ENCODE measurements around the gene HEY2.

Gene HEY2

GRCh38 chr6:125739364-125739763, 10.1 kb upstream of the HEY2 start:
- H3K79me2 ChIP-seq (ENCODE audit: insufficient read depth, low read length) = no peaks in the 10 kb centered on the region
- H3K36me3 ChIP-seq (ENCODE audit: insufficient read depth, low read length) = no peaks in the 10 kb centered on the region
- no peak overlapping the region for H3K9ac ChIP-seq (ENCODE audit: low read depth, low read length, poor library complexity, severe bottlenecking)
- no peak overlapping the region for H3K4me2 ChIP-seq (ENCODE audit: low read depth, low read length, poor library complexity, severe bottlenecking)
- no peak overlapping the region for H2AFZ ChIP-seq (ENCODE audit: low read length)
- no peaks in the 10 kb centered on the region for H4K20me1 ChIP-seq (ENCODE audit: insufficient read depth, low read length, poor library complexity, severe bottlenecking)
- peaks cover 4% of the 10 kb centered on the region for H3K27me3 ChIP-seq (ENCODE audit: insufficient read depth, low read length, poor library complexity, severe bottlenecking)
- H3K9me2 ChIP-seq (replicated peaks; ENCODE audit: low read depth, low read length) = no peaks in the 10 kb centered on the region
- no peaks in the 10 kb centered on the region for H3K9me3 ChIP-seq (ENCODE audit: insufficient read depth, low read depth, low read length)
- no peaks in the 10 kb centered on the region for H3F3A ChIP-seq (ENCODE audit: low read depth)
- TF ChIP-seq CTCF (conservative IDR thresholded peaks at IDR 0.05; ENCODE audit: low read length) (no peak), EZH2phosphoT487 (IDR thresholded peaks at IDR 0.05; ENCODE audit: borderline replicate concordance) (no peak)
- H3K4me1 ChIP-seq (ENCODE audit: insufficient read depth, low read length, poor library complexity, severe bottlenecking) = no peaks in the 10 kb centered on the region
- H3K4me3 ChIP-seq (ENCODE audit: low read length, poor library complexity, severe bottlenecking) = no peak overlapping the region

- TF ChIP-seq CTCF (conservative IDR thresholded peaks at IDR 0.05; ENCODE audit: low read length) = no peak
- no peak for TF ChIP-seq EZH2phosphoT487 (IDR thresholded peaks at IDR 0.05; ENCODE audit: borderline replicate concordance)
- H3K27me3 ChIP-seq (ENCODE audit: insufficient read depth, low read length, poor library complexity, severe bottlenecking) = peaks cover 4% of the 10 kb centered on the region
Observed at GRCh38 chr6:125741336-125741735, 8.1 kb upstream of the HEY2 start.

DNA sequence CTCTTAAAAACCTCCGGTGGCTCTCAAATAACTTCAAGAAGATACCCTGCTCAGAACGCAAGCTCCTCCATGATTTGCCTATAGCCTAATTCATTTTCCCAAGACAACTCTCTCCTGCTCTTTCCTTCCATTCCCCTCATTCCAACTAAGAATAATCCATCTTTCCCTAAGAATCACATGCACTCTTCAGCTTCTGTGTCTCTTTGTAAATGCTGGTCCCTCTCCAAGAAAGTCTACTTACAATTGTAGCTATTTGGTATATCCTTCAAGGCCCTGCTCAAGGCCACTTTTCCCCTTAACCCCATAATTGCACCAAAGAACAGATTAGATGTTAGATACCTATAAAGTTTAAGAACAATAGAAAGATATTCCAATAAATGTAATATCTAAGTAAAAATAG, 7.4 kb upstream of the HEY2 start:
- H2AFZ ChIP-seq (ENCODE audit: low read length) = no peak overlapping the region
- no peak overlapping the region for H3K9ac ChIP-seq (ENCODE audit: low read depth, low read length, poor library complexity, severe bottlenecking)
- H3F3A ChIP-seq (ENCODE audit: low read depth) = no peaks in the 10 kb centered on the region
- no peak for TF ChIP-seq CTCF (conservative IDR thresholded peaks at IDR 0.05; ENCODE audit: low read length)
- no peak for TF ChIP-seq EZH2phosphoT487 (IDR thresholded peaks at IDR 0.05; ENCODE audit: borderline replicate concordance)
- H4K20me1 ChIP-seq (ENCODE audit: insufficient read depth, low read length, poor library complexity, severe bottlenecking) = no peaks in the 10 kb centered on the region
- H3K79me2 ChIP-seq (ENCODE audit: insufficient read depth, low read length) = no peaks in the 10 kb centered on the region
- peaks cover 4% of the 10 kb centered on the region for H3K27me3 ChIP-seq (ENCODE audit: insufficient read depth, low read length, poor library complexity, severe bottlenecking)
- H3K9me3 ChIP-seq (ENCODE audit: insufficient read depth, low read depth, low read length) = no peaks in the 10 kb centered on the region
- no peak overlapping the region for H3K4me2 ChIP-seq (ENCODE audit: low read depth, low read length, poor library complexity, severe bottlenecking)
- H3K4me1 ChIP-seq (ENCODE audit: insufficient read depth, low read length, poor library complexity, severe bottlenecking) = no peaks in the 10 kb centered on the region
- no peaks in the 10 kb centered on the region for H3K36me3 ChIP-seq (ENCODE audit: insufficient read depth, low read length)
- H3K9me2 ChIP-seq (replicated peaks; ENCODE audit: low read depth, low read length) = no peaks in the 10 kb centered on the region
- no peak overlapping the region for H3K4me3 ChIP-seq (ENCODE audit: low read length, poor library complexity, severe bottlenecking)

More at GRCh38 chr6:125741336-125741735, 8.1 kb upstream of the HEY2 start:
- Histone ChIP-seq H3K9me2 (replicated peaks; ENCODE audit: low read depth, low read length) (no peaks in the 10 kb centered on the region), H2AFZ (ENCODE audit: low read length) (no peak overlapping the region), H3F3A (ENCODE audit: low read depth) (no peaks in the 10 kb centered on the region), H3K79me2 (ENCODE audit: insufficient read depth, low read length) (no peaks in the 10 kb centered on the region), H3K9ac (ENCODE audit: low read depth, low read length, poor library complexity, severe bottlenecking) (no peak overlapping the region), H3K36me3 (ENCODE audit: insufficient read depth, low read length) (no peaks in the 10 kb centered on the region), H3K4me3 (ENCODE audit: low read length, poor library complexity, severe bottlenecking) (no peak overlapping the region), H3K9me3 (ENCODE audit: insufficient read depth, low read depth, low read length) (no peaks in the 10 kb centered on the region), H3K4me1 (ENCODE audit: insufficient read depth, low read length, poor library complexity, severe bottlenecking) (no peaks in the 10 kb centered on the region), H4K20me1 (ENCODE audit: insufficient read depth, low read length, poor library complexity, severe bottlenecking) (no peaks in the 10 kb centered on the region), H3K4me2 (ENCODE audit: low read depth, low read length, poor library complexity, severe bottlenecking) (no peak overlapping the region)

All from Loucy (cell line).